ENCODE results near the gene EXOC7.

- TF ChIP-seq EP300 (IDR thresholded peaks at IDR 0.05; ENCODE audit: borderline replicate concordance) (no peak), CREB1 (IDR thresholded peaks at IDR 0.05; ENCODE audit: low read depth) (no peak), YY1 (IDR thresholded peaks at IDR 0.05; ENCODE audit: low read depth) (no peak), REST (IDR thresholded peaks at IDR 0.05; ENCODE audit: low read depth) (no peak), RAD21 (IDR thresholded peaks at IDR 0.05; ENCODE audit: low read depth) (no peak)
Observed at GRCh38 chr17:76150712-76151622, 47.4 kb upstream of the EXOC7 start.

Measured in Ishikawa (cell line).